TTC549 (cell line): Measurements from ENCODE around the gene FTL.

Experiments used
- FAIRE-seq: peaks from 2 replicates; lab custom pipeline; 2012; peaks lifted over from hg19 to GRCh38; lab: Jason Lieb, UNC

The FTL gene

GRCh38 chr19:48992581-48993174 lies 27.6 kb downstream of the FTL start:
- FAIRE-seq: no peak

- FAIRE-seq: peak; percentile 94
These were observed 28.3 kb downstream of the FTL start, which contains the start of the genes GYS1 and RUVBL2 for GRCh38 chr19:48993175-48994034. TSS of gene GYS1 (minus strand) at chr19:48993309. CDS start at chr19:48993112, 197 bp downstream. TSS of gene RUVBL2 (plus strand) at chr19:48993887. CDS start at chr19:48993912, 25 bp downstream.

- no peak for FAIRE-seq
These were observed 28.9 kb downstream of the FTL start for GRCh38 chr19:48994035-48994386.

GRCh38 chr19:48997972-48998371 lies 32.9 kb downstream of the FTL start:
- FAIRE-seq: no peak

- FAIRE-seq: no peak
These were observed 34.6 kb downstream of the FTL start for GRCh38 chr19:48999481-49000325.

GRCh38 chr19:49004133-49004532 lies 39.0 kb downstream of the FTL start:
- no peak for FAIRE-seq

- no peak for FAIRE-seq
These were observed 40.0 kb downstream of the FTL start for GRCh38 chr19:49004964-49005614.

- no peak for FAIRE-seq
These were observed 41.8 kb downstream of the FTL start for GRCh38 chr19:49006905-49007304.

- FAIRE-seq: no peak
These were observed 44.7 kb downstream of the FTL start for GRCh38 chr19:49009828-49010227.

GRCh38 chr19:49010453-49010852 lies 45.3 kb downstream of the FTL start:
- no peak for FAIRE-seq

GRCh38 chr19:49011194-49011593 lies 46.1 kb downstream of the FTL start:
- no peak for FAIRE-seq

- FAIRE-seq: no peak
These were observed 49.2 kb downstream of the FTL start for GRCh38 chr19:49014123-49014869.

- FAIRE-seq: no peak
These were observed 49.8 kb downstream of the FTL start for GRCh38 chr19:49014870-49015255.

- no peak for FAIRE-seq
These were observed 51.1 kb downstream of the FTL start for GRCh38 chr19:49016067-49016839.
